ENCODE results near the gene YAP1. TPM values are rescaled to one million over a fixed set of nuclear protein-coding genes. Genes with fewer than 3 reads are reported as not detected.

The YAP1 gene
- total RNA-seq (ENCODE audit: low replicate concordance): 158 and 169 TPM in 2 replicates

DNA sequence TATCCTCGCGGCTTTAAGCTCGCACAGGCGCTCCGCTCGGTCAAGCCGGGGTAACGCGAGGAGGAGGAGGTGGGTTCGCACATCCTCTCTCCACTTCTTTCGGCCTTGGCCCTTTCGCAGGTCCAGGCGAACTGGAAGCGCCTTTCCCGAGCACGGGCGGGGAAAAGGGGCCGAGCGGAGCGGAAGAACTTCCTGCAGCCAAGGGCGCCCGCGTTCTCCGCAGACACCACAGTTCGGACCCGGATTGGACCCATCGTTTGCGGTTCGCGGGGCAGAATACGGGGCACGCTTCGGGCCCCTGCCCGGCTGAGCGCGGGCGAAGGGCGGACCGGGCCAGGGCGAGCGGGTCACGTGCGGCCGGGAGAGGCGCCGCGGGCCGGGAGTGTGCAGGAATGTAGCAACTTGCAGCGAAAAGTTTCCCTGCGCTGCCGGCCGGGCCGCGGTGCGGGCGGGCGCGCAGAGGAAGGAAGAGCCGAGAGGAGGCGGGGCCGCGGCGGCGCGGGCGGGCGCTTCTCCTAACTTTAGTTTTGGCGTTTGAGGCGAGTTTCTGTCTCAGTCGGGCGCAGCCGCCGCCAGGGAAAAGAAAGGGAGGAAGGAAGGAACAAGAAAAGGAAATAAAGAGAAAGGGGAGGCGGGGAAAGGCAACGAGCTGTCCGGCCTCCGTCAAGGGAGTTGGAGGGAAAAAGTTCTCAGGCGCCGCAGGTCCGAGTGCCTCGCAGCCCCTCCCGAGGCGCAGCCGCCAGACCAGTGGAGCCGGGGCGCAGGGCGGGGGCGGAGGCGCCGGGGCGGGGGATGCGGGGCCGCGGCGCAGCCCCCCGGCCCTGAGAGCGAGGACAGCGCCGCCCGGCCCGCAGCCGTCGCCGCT is at the start of gene YAP1:
YAP1 (plus strand) TSS at position 552 of the 865 bp plus-strand sequence. CDS start 402 bp downstream, outside the sequence.
- TF ChIP-seq, protein P1, sequence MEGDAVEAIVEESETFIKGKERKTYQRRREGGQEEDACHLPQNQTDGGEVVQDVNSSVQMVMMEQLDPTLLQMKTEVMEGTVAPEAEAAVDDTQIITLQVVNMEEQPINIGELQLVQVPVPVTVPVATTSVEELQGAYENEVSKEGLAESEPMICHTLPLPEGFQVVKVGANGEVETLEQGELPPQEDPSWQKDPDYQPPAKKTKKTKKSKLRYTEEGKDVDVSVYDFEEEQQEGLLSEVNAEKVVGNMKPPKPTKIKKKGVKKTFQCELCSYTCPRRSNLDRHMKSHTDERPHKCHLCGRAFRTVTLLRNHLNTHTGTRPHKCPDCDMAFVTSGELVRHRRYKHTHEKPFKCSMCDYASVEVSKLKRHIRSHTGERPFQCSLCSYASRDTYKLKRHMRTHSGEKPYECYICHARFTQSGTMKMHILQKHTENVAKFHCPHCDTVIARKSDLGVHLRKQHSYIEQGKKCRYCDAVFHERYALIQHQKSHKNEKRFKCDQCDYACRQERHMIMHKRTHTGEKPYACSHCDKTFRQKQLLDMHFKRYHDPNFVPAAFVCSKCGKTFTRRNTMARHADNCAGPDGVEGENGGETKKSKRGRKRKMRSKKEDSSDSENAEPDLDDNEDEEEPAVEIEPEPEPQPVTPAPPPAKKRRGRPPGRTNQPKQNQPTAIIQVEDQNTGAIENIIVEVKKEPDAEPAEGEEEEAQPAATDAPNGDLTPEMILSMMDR (IDR thresholded peaks at IDR 0.05; ENCODE audit: insufficient read depth, low read length): no peak

DNA sequence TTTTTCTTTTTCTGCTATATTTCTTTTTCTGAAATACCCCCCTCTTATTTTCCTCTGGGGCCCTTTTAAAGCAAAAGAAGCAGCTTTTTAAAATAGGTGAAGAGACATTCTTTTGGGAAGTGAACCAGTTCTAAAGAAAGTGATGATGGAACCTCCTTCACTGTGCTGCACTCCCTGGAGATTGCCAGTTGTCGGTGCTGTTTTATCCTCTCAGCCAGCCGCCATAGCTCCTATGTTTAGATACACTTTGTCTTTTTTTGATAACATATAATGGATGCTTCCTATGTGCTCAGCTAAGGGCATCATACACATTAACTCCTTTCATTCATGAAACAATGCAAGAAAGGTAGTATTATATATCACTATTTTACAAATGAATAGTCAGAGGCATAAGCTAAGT is 49.0 kb upstream of the YAP1 start:
- no peak overlapping the region for H3K4me3 ChIP-seq (ENCODE audit: low read depth, low read length)
- TF ChIP-seq, protein P1 (IDR thresholded peaks at IDR 0.05; ENCODE audit: insufficient read depth, low read length): peak; percentile 29
- peak; percentile 6 for DNase-seq (ENCODE audit: low read depth)

More for the DNA sequence above, at the start of gene YAP1:
- peak; percentile 91 for DNase-seq (ENCODE audit: low read depth)
- H3K4me3 ChIP-seq (ENCODE audit: low read depth, low read length): peak within 1 kb of the TSS; percentile 83

DNA sequence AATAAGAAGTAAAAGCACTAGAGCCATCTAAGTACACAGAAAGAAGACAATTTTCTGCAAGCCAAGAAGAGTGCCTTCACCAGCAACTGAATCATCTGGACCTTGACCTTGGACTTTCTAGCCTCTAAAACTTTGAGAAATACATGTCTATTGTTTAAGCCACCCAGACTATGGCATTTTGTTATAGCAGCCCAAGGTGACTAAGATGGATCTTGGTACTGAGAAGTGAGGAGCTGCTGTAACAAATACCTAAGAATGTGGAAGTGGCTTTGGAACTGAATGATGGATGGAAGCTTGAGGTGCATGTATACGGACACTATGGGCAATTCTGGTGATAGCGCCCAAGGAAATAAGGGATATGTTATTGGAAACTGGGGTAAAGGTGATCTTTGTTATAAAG is 48.1 kb upstream of the YAP1 start:
- TF ChIP-seq, protein P1 (IDR thresholded peaks at IDR 0.05; ENCODE audit: insufficient read depth, low read length): no peak
- DNase-seq (ENCODE audit: low read depth): no peak
- H3K4me3 ChIP-seq (ENCODE audit: low read depth, low read length): no peak overlapping the region

DNA sequence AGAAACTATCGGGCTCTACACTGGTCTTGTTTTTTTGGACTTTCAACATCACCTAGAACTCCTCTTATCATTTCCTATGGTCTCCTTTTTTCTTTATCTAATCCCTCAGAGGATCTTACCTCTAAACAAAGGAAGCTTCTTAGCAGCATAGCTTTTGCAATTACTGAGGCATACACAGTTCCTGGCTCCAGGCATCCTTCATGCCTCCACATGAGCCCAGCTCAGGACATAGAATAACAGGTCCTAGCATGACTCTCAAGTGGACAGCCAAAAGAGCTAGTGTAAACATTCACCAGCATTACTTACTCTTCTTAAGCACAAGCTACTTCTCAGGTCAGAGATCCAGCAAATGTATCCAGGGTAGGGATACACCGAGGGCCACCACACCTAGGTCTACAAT is 45.9 kb upstream of the YAP1 start:
- TF ChIP-seq, protein P1 (IDR thresholded peaks at IDR 0.05; ENCODE audit: insufficient read depth, low read length): no peak
- no peak overlapping the region for H3K4me3 ChIP-seq (ENCODE audit: low read depth, low read length)
- DNase-seq (ENCODE audit: low read depth): no peak

DNA sequence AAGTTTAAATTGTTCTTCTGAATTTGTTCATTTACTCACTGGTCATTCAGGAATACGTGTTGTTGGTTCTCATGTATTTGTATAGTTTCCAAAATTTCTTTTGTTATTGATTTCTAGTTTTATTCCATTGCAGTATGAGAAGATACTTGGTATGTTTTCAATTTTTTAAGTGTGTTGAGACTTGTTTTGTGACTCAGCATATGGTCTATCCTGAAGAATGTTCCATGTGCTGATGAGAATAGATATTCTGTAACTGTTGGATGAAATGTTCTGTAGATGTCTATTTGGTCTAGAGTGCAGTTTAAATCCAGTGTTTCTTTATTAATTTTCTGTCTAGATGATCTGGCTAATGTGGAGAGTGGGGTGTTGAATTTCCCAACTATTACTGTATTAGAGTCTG is 39.5 kb upstream of the YAP1 start:
- no peak for DNase-seq (ENCODE audit: low read depth)
- TF ChIP-seq, protein P1 (IDR thresholded peaks at IDR 0.05; ENCODE audit: insufficient read depth, low read length): no peak
- H3K4me3 ChIP-seq (ENCODE audit: low read depth, low read length): no peak overlapping the region

DNA sequence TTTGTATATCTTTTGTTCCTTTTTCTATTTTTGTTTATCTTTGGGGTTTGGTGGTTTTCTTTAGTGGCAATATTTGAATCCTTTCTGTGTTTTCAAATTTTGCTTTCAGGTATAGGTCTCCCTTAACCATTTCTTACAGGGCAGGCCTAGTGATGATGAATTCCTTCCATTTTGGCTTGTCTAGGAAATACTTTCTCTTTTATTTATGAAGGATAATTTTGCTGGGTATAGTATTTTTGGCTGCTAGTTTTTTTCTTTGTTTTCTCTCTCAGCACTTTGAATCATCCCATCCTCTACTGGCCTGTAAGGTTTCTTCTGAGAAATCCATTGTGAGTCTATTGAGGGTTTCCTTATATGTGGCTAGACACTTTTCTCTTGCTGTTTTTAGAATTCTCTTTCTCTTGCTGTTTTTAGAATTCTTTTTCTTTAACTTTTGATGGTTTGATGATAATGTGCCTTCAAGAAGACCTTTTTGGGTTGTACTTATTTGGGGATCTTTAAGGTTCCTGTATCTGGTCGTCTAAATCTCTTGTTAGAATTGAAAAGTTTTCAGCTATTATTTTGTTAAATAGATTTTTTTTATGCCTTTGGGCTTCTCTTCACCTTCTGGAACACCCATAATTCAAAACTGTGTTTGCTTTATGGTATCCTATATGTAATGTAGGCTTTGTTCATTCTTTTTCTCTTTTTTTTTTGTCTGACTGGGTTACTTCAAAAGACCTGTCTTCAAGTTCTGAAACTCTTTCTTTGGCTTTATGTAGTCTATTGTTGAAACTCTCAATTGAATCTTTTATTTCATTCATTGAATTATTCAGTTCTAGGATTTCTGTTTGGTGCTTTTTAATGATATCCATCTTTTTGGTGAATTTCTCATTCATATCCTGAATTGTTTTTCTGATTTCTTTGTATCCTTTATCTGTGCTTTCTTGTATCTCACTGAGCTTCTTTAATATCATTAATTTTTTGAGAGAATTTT is 38.5 kb upstream of the YAP1 start:
- TF ChIP-seq, protein P1 (IDR thresholded peaks at IDR 0.05; ENCODE audit: insufficient read depth, low read length): no peak
- no peak for DNase-seq (ENCODE audit: low read depth)
- H3K4me3 ChIP-seq (ENCODE audit: low read depth, low read length): no peak overlapping the region
